Endothelial cell of umbilical vein (primary cell): ENCODE data around the gene GSDME. TPM values are rescaled to one million over a fixed set of nuclear protein-coding genes. Genes with fewer than 3 reads are reported as not detected.

Source experiments
- BruUV-seq: library from RNA; stranded (reverse); fragments of 400-500 nt; replicated peaks from 2 replicates; lab custom pipeline; 2021; lab: Mats Ljungman, UMichigan
- CTCF ChIA-PET: fragments of 300-600, 350-600 bp; sonication (Branson Sonifier 250); formaldehyde crosslinking; loops from one replicate; lab custom pipeline; 2021; ENCODE audit warnings: antibody characterized with exemption, inconsistent platforms; lab: Charles Lee
- POLR2A ChIA-PET: fragments of 300-600, 350-600 bp; sonication (Branson Sonifier 250); formaldehyde crosslinking; loops from one replicate; lab custom pipeline; 2021; ENCODE audit warnings: antibody characterized with exemption, inconsistent platforms; lab: Charles Lee
- DNase-seq: peaks from one replicate; pipeline ENCODE4 v3.0.0-alpha.2; 2011; ENCODE audit warnings: low read depth, low spot score
- FAIRE-seq: peaks from 2 replicates; lab custom pipeline; 2011; peaks lifted over from hg19 to GRCh38; lab: Jason Lieb, UNC
- H2AFZ ChIP-seq: 2 replicates; pipeline ENCODE4 v1.6.0; 2012; ENCODE audit warnings: low read depth, low read length, control low read depth, inconsistent platforms
- H3K27ac ChIP-seq: 2 replicates; pipeline ENCODE4 v1.5.1; 2011; ENCODE audit warnings: low read depth, mild to moderate bottlenecking, control low read depth, low read length, moderate library complexity; ENCODE audit not compliant: insufficient read depth
- H3K27me3 ChIP-seq, 2 experiments: 2 replicates each; pipeline versions ENCODE4 v1.6.0 to v1.6.1; 2011; ENCODE audit warnings: low read length in 2 of 2, mixed read lengths in 1 of 2; ENCODE audit not compliant: control insufficient read depth in 2 of 2, insufficient read depth in 2 of 2
- H3K36me3 ChIP-seq, 2 experiments: 2 replicates in 1 of 2; 3 replicates in 1 of 2; pipeline ENCODE4 v1.5.1; 2011; ENCODE audit warnings: low read length in 2 of 2, mild to moderate bottlenecking in 1 of 2, moderate library complexity in 1 of 2; ENCODE audit not compliant: control insufficient read depth in 2 of 2, insufficient read depth in 2 of 2; ENCODE audit errors: extremely low read depth in 1 of 2
- H3K4me1 ChIP-seq: 3 replicates; pipeline ENCODE4 v1.5.1; 2011; ENCODE audit warnings: mild to moderate bottlenecking, low read length; ENCODE audit not compliant: control insufficient read depth, insufficient read depth; ENCODE audit errors: extremely low read depth
- H3K4me2 ChIP-seq: 2 replicates; pipeline ENCODE4 v1.6.1; 2011; ENCODE audit warnings: low read length, control low read depth, mixed read lengths; ENCODE audit not compliant: insufficient read depth
- H3K4me3 ChIP-seq, 3 experiments: fragments of 200-600 bp in 1 of 3; sonication (generic), shearing (Covaris generic) in 1 of 3; replicated peaks in 1 of 3; 2 replicates each; pipeline ENCODE4 v1.5.1; 2011 to 2016; ENCODE audit warnings: control low read depth in 3 of 3, low read length in 3 of 3, mild to moderate bottlenecking in 2 of 3, inconsistent platforms in 1 of 3, low read depth in 1 of 3, moderate library complexity in 1 of 3; ENCODE audit not compliant: insufficient read depth in 1 of 3
- H3K79me2 ChIP-seq: 2 replicates; pipeline ENCODE4 v1.6.0; 2012; ENCODE audit warnings: low read length, inconsistent platforms; ENCODE audit not compliant: control insufficient read depth, insufficient read depth
- H3K9ac ChIP-seq: replicated peaks from 2 replicates; pipeline ENCODE3; 2011; ENCODE audit warnings: low read length, control low read depth; ENCODE audit not compliant: insufficient read depth; ENCODE audit errors: extremely low read depth
- H3K9me1 ChIP-seq: replicated peaks from 3 replicates; pipeline ENCODE4 v1.6.0; 2011; ENCODE audit warnings: mild to moderate bottlenecking, low read length; ENCODE audit not compliant: control insufficient read depth, insufficient read depth; ENCODE audit errors: extremely low read depth
- H3K9me3 ChIP-seq: replicated peaks from 2 replicates; pipeline ENCODE4 v1.5.1; 2012; ENCODE audit warnings: low read length, inconsistent platforms; ENCODE audit not compliant: control insufficient read depth, insufficient read depth
- H4K20me1 ChIP-seq: replicated peaks from 2 replicates; pipeline ENCODE3; 2011; ENCODE audit warnings: mild to moderate bottlenecking, low read length; ENCODE audit not compliant: control insufficient read depth, insufficient read depth; ENCODE audit errors: extremely low read depth
- EZH2 ChIP-seq: IDR thresholded peaks from 2 replicates; pipeline ENCODE4 v1.6.1; 2012; ENCODE audit warnings: borderline replicate concordance, low read depth, mild to moderate bottlenecking, moderate library complexity, low read length, inconsistent platforms; ENCODE audit not compliant: severe bottlenecking
- FOS ChIP-seq: IDR thresholded peaks from 2 replicates; pipeline ENCODE4 v1.6.1; 2011; ENCODE audit warnings: mild to moderate bottlenecking, low read length, moderate library complexity, borderline replicate concordance; ENCODE audit not compliant: insufficient read depth
- GATA2 ChIP-seq: IDR thresholded peaks from 2 replicates; pipeline ENCODE4 v1.7.0; 2011; ENCODE audit warnings: low read depth, mild to moderate bottlenecking, moderate library complexity, mixed read lengths, low read length; ENCODE audit not compliant: insufficient read length, insufficient read depth
- JUN ChIP-seq: IDR thresholded peaks from 2 replicates; pipeline ENCODE4 v1.6.1; 2011; ENCODE audit warnings: borderline replicate concordance, low read depth; ENCODE audit not compliant: insufficient read length, insufficient read depth
- MAX ChIP-seq: IDR thresholded peaks from 2 replicates; pipeline ENCODE4 v1.6.1; 2011; ENCODE audit not compliant: insufficient read depth, insufficient read length
- MYC ChIP-seq: IDR thresholded peaks from one replicate; pipeline ENCODE4 v1.6.1; 2011; ENCODE audit warnings: mild to moderate bottlenecking, low read depth, low read length
- POLR2A ChIP-seq: IDR thresholded peaks from 2 replicates; pipeline ENCODE4 v1.6.1; 2012; ENCODE audit warnings: low read depth, mild to moderate bottlenecking, control low read depth, low read length
- POLR2AphosphoS5 ChIP-seq: IDR thresholded peaks from 2 replicates; pipeline ENCODE4 v1.6.1; 2012; ENCODE audit warnings: low read depth, mild to moderate bottlenecking, control low read depth, low read length, moderate library complexity; ENCODE audit not compliant: insufficient read depth
- dilution Hi-C: fragments of 300-500 bp; cut with MboI; formaldehyde crosslinking; loops from one replicate; pipeline ENCODE4 v1.15.0; 2019; ENCODE audit warnings: low sequenced_read_pairs; ENCODE audit not compliant: extremely low pct_ligation_motif_present
- intact Hi-C: fragments of 100-400 bp; cut with micrococcal nuclease; formaldehyde crosslinking; loops from one replicate; pipeline ENCODE4 v1.10.0; 2022
- polyA plus RNA-seq, 4 experiments: library from polyadenylated mRNA; depleted of rRNA in 3 of 4; stranded (reverse) in 3 of 4; unstranded in 1 of 4; fragments of >200 nt; gene quantifications; 2 replicates each; pipeline versions ENCODE4 v1.2.1 to v1.2.3, GENCODE V29; 2011 to 2012; ENCODE audit warnings: missing spikeins in 1 of 4
- total RNA-seq: library from RNA; stranded (reverse); gene quantifications from 2 replicates; pipeline ENCODE4 v1.2.3, GENCODE V29; 2021
- TF ChIP-seq, protein P1 (sequence below), 2 donors: IDR thresholded peaks; 1 replicate in 1 of 2; 2 replicates in 1 of 2; pipeline ENCODE4 v1.5.1; 2011; ENCODE audit warnings: low read length in 2 of 2, mild to moderate bottlenecking in 2 of 2, moderate library complexity in 2 of 2, control low read depth in 1 of 2, inconsistent platforms in 1 of 2, low read depth in 1 of 2; ENCODE audit not compliant: insufficient read depth in 1 of 2; ENCODE audit errors: extremely low read depth in 1 of 2

GSDME gene
- total and polyA plus RNA-seq, 2 donors (not counting 3 experiments of a cell fraction or from before 2014, with no cell fraction given): 21.1 to 23.4 TPM

GRCh38 chr7:24781106-24781505 lies 23.8 kb upstream of the GSDME start:
- H3K9me3 ChIP-seq: no peaks in the 10 kb centered on the region
- DNase-seq (no peak), FAIRE-seq (no peak)
- H3K27ac ChIP-seq: no peak overlapping the region
- POLR2A ChIA-PET: no interaction called here
- H3K9me1 ChIP-seq: no peaks in the 10 kb centered on the region
- CTCF ChIA-PET: interaction anchor here (1.1 kb wide), 1 partner anchor 8 kb away, joined by 3 read pairs; no protein-coding TSS in a partner anchor
- no peaks in the 10 kb centered on the region for H4K20me1 ChIP-seq
- no peaks in the 10 kb centered on the region for H3K4me1 ChIP-seq
- H3K36me3 ChIP-seq: no peaks in the 10 kb centered on the region
- no peak overlapping the region for H2AFZ ChIP-seq
- no peaks in the 10 kb centered on the region for H3K27me3 ChIP-seq
- H3K4me3 ChIP-seq: no peak overlapping the region
- TF ChIP-seq, protein P1, sequence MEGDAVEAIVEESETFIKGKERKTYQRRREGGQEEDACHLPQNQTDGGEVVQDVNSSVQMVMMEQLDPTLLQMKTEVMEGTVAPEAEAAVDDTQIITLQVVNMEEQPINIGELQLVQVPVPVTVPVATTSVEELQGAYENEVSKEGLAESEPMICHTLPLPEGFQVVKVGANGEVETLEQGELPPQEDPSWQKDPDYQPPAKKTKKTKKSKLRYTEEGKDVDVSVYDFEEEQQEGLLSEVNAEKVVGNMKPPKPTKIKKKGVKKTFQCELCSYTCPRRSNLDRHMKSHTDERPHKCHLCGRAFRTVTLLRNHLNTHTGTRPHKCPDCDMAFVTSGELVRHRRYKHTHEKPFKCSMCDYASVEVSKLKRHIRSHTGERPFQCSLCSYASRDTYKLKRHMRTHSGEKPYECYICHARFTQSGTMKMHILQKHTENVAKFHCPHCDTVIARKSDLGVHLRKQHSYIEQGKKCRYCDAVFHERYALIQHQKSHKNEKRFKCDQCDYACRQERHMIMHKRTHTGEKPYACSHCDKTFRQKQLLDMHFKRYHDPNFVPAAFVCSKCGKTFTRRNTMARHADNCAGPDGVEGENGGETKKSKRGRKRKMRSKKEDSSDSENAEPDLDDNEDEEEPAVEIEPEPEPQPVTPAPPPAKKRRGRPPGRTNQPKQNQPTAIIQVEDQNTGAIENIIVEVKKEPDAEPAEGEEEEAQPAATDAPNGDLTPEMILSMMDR (IDR thresholded peaks at IDR 0.05; ENCODE audit: extremely low read depth in 1 of 2, insufficient read depth in 1 of 2, low read depth in 1 of 2, low read length in 2 of 2): no peak
- TF ChIP-seq POLR2A (no peak), MYC (no peak), JUN (no peak), POLR2AphosphoS5 (no peak)
- H3K4me2 ChIP-seq: no peak overlapping the region
- dilution Hi-C loops (no loop called here), intact Hi-C loops (no loop called here)
- no peaks in the 10 kb centered on the region for H3K79me2 ChIP-seq
- H3K9ac ChIP-seq: no peak overlapping the region
- BruUV-seq: no TSS peak

- dilution Hi-C loops: no loop called here
- POLR2A ChIA-PET: no interaction called here
- no peak overlapping the region for H3K9ac ChIP-seq
- no peaks in the 10 kb centered on the region for H3K36me3 ChIP-seq
- no peak overlapping the region for H2AFZ ChIP-seq
- H3K27me3 ChIP-seq: no peaks in the 10 kb centered on the region
- H3K9me3 ChIP-seq: no peaks in the 10 kb centered on the region
- CTCF ChIA-PET: interaction anchor here (1.6 kb wide), 1 partner anchor 33 kb away, joined by 6 read pairs; no protein-coding TSS in a partner anchor
- no peaks in the 10 kb centered on the region for H4K20me1 ChIP-seq
- H3K4me3 ChIP-seq: no peak overlapping the region
- TF ChIP-seq MYC (no peak), EZH2 (no peak), JUN (no peak), POLR2A (no peak), FOS (no peak), POLR2AphosphoS5 (no peak), GATA2 (no peak), MAX (no peak)
- TF ChIP-seq, protein P1 (IDR thresholded peaks at IDR 0.05; ENCODE audit: extremely low read depth in 1 of 2, insufficient read depth in 1 of 2, low read depth in 1 of 2, low read length in 2 of 2): no peak
- DNase-seq: no peak
- no peaks in the 10 kb centered on the region for H3K79me2 ChIP-seq
- H3K4me1 ChIP-seq: no peaks in the 10 kb centered on the region
- intact Hi-C loops: no loop called here
- no peak for FAIRE-seq
- no peaks in the 10 kb centered on the region for H3K9me1 ChIP-seq
- no peak overlapping the region for H3K27ac ChIP-seq
- no peak overlapping the region for H3K4me2 ChIP-seq
- no TSS peak for BruUV-seq
Observed at GRCh38 chr7:24779283-24779655, 22.0 kb upstream of the GSDME start.
